ENCODE results near the gene SLC7A4.
"Not testable (repeated sequence)": the region's sequence is repeated elsewhere in the genome, so short reads cannot be mapped to it uniquely, and the experiment has no call there.

Gene SLC7A4

GRCh38 chr22:21064425-21064824, 32.1 kb upstream of the SLC7A4 start:
- DNase-seq (ENCODE audit: low spot score): not testable (repeated sequence)

- not testable (repeated sequence) for DNase-seq (ENCODE audit: low spot score)
Measured at GRCh38 chr22:21061660-21062321, 29.4 kb upstream of the SLC7A4 start.

GRCh38 chr22:21060363-21060762, 28.0 kb upstream of the SLC7A4 start:
- DNase-seq (ENCODE audit: low spot score): not testable (repeated sequence)

- no peak for DNase-seq (ENCODE audit: low spot score)
Measured at GRCh38 chr22:21055880-21056319, 23.5 kb upstream of the SLC7A4 start.

GRCh38 chr22:21055564-21055834, 23.1 kb upstream of the SLC7A4 start:
- no peak for DNase-seq (ENCODE audit: low spot score)

GRCh38 chr22:21054714-21055563, 22.6 kb upstream of the SLC7A4 start:
- DNase-seq (ENCODE audit: low spot score): no peak

GRCh38 chr22:21054046-21054713, 21.8 kb upstream of the SLC7A4 start:
- DNase-seq (ENCODE audit: low spot score): no peak

- no peak for DNase-seq (ENCODE audit: low spot score)
Measured at GRCh38 chr22:21052715-21053459, 20.5 kb upstream of the SLC7A4 start.

- peak; percentile 27 for DNase-seq (ENCODE audit: low spot score)
Measured at GRCh38 chr22:21051831-21052400, 19.6 kb upstream of the SLC7A4 start.

- no peak for DNase-seq (ENCODE audit: low spot score)
Measured at GRCh38 chr22:21051145-21051830, 18.9 kb upstream of the SLC7A4 start.

GRCh38 chr22:21048965-21049364, 16.6 kb upstream of the SLC7A4 start:
- not testable (repeated sequence) for DNase-seq (ENCODE audit: low spot score)

- DNase-seq (ENCODE audit: low spot score): not testable (repeated sequence)
Measured at GRCh38 chr22:21048448-21048847, 16.1 kb upstream of the SLC7A4 start.

GRCh38 chr22:21047730-21048129, 15.4 kb upstream of the SLC7A4 start:
- DNase-seq (ENCODE audit: low spot score): no peak

GRCh38 chr22:21047035-21047661, 14.8 kb upstream of the SLC7A4 start:
- DNase-seq (ENCODE audit: low spot score): no peak

GRCh38 chr22:21045585-21046294, 13.4 kb upstream of the SLC7A4 start, which contains the start of gene LRRC74B:
TSS of gene LRRC74B (plus strand) at chr22:21045946. CDS start at chr22:21045987, 41 bp downstream.
- peak; percentile 89 for DNase-seq (ENCODE audit: low spot score)

- DNase-seq (ENCODE audit: low spot score): peak; percentile 13
Measured at GRCh38 chr22:21044931-21045584, 12.7 kb upstream of the SLC7A4 start.

- DNase-seq (ENCODE audit: low spot score): no peak
Measured at GRCh38 chr22:21043860-21044535, 11.6 kb upstream of the SLC7A4 start.

- DNase-seq (ENCODE audit: low spot score): peak; percentile 57
Measured at GRCh38 chr22:21042978-21043859, 10.9 kb upstream of the SLC7A4 start.
